ENCODE results near the gene NEUROG3. TPM values are rescaled to one million over a fixed set of nuclear protein-coding genes. Genes with fewer than 3 reads are reported as not detected.

Gene NEUROG3
- total RNA-seq, 1 donor from 2014 or later = not detected

- H3K36me3 Mint-ChIP-seq (ENCODE audit: low read depth) = no peaks in the 10 kb centered on the region
- no peak overlapping the region for H3K27ac Mint-ChIP-seq
- peaks cover 5% of the 10 kb centered on the region for H3K4me1 Mint-ChIP-seq (ENCODE audit: low read depth)
- H3K4me3 Mint-ChIP-seq = no peak overlapping the region
- intact Hi-C loops (cut with micrococcal nuclease) = no loop called here
- peaks cover 54% of the 10 kb centered on the region for H3K27me3 Mint-ChIP-seq (ENCODE audit: insufficient read depth)
- no peak for DNase-seq (ENCODE audit: low spot score)
- no peaks in the 10 kb centered on the region for H3K9me3 Mint-ChIP-seq
Observed at GRCh38 chr10:69579464-69580060, 6.3 kb upstream of the NEUROG3 start.

GRCh38 chr10:69578508-69578991 lies 5.3 kb upstream of the NEUROG3 start:
- H3K4me3 Mint-ChIP-seq = no peak overlapping the region
- DNase-seq (ENCODE audit: low spot score) = no peak
- H3K27ac Mint-ChIP-seq = no peak overlapping the region
- intact Hi-C loops (cut with micrococcal nuclease) = no loop called here
- H3K4me1 Mint-ChIP-seq (ENCODE audit: low read depth) = peaks cover 7% of the 10 kb centered on the region
- H3K9me3 Mint-ChIP-seq = no peaks in the 10 kb centered on the region
- no peaks in the 10 kb centered on the region for H3K36me3 Mint-ChIP-seq (ENCODE audit: low read depth)
- H3K27me3 Mint-ChIP-seq (ENCODE audit: insufficient read depth) = peaks cover 64% of the 10 kb centered on the region

- Mint-ChIP-seq H3K27me3 (ENCODE audit: insufficient read depth) (peaks cover 70% of the 10 kb centered on the region), H3K27ac (no peak overlapping the region), H3K4me1 (ENCODE audit: low read depth) (peaks cover 7% of the 10 kb centered on the region), H3K9me3 (no peaks in the 10 kb centered on the region), H3K36me3 (ENCODE audit: low read depth) (no peaks in the 10 kb centered on the region), H3K4me3 (no peak overlapping the region)
- DNase-seq (ENCODE audit: low spot score) = no peak
- intact Hi-C loops (cut with micrococcal nuclease) = no loop called here
Observed at GRCh38 chr10:69577268-69578232, 4.3 kb upstream of the NEUROG3 start.

GRCh38 chr10:69576334-69577011 lies 3.3 kb upstream of the NEUROG3 start:
- H3K9me3 Mint-ChIP-seq = no peaks in the 10 kb centered on the region
- no peak overlapping the region for H3K27ac Mint-ChIP-seq
- intact Hi-C loops (cut with micrococcal nuclease) = no loop called here
- peaks cover 78% of the 10 kb centered on the region for H3K27me3 Mint-ChIP-seq (ENCODE audit: insufficient read depth)
- no peak for DNase-seq (ENCODE audit: low spot score)
- H3K4me1 Mint-ChIP-seq (ENCODE audit: low read depth) = peaks cover 12% of the 10 kb centered on the region
- H3K36me3 Mint-ChIP-seq (ENCODE audit: low read depth) = no peaks in the 10 kb centered on the region
- H3K4me3 Mint-ChIP-seq = no peak overlapping the region

GRCh38 chr10:69575164-69575722 lies 2.0 kb upstream of the NEUROG3 start:
- no peak for DNase-seq (ENCODE audit: low spot score)
- Mint-ChIP-seq H3K9me3 (no peaks in the 10 kb centered on the region), H3K4me1 (ENCODE audit: low read depth) (peaks cover 13% of the 10 kb centered on the region), H3K36me3 (ENCODE audit: low read depth) (no peaks in the 10 kb centered on the region), H3K4me3 (no peak overlapping the region), H3K27me3 (ENCODE audit: insufficient read depth) (peaks cover 88% of the 10 kb centered on the region), H3K27ac (no peak overlapping the region)
- intact Hi-C loops (cut with micrococcal nuclease) = no loop called here

- H3K9me3 Mint-ChIP-seq = no peaks in the 10 kb centered on the region
- peaks cover 13% of the 10 kb centered on the region for H3K4me1 Mint-ChIP-seq (ENCODE audit: low read depth)
- H3K4me3 Mint-ChIP-seq = no peak overlapping the region
- H3K36me3 Mint-ChIP-seq (ENCODE audit: low read depth) = no peaks in the 10 kb centered on the region
- no peak for DNase-seq (ENCODE audit: low spot score)
- H3K27me3 Mint-ChIP-seq (ENCODE audit: insufficient read depth) = peaks cover 88% of the 10 kb centered on the region
- intact Hi-C loops (cut with micrococcal nuclease) = loop anchor here (5.0 kb wide), 1 partner anchor 478 kb away; the partner anchor contains the start of gene MACROH2A2
- no peak overlapping the region for H3K27ac Mint-ChIP-seq
Observed at GRCh38 chr10:69574571-69574978, 1.4 kb upstream of the NEUROG3 start.

GRCh38 chr10:69572159-69573055 lies 815 bp downstream of the NEUROG3 start:
- no peaks in the 10 kb centered on the region for H3K9me3 Mint-ChIP-seq
- peaks cover 13% of the 10 kb centered on the region for H3K4me1 Mint-ChIP-seq (ENCODE audit: low read depth)
- intact Hi-C loops (cut with micrococcal nuclease) = loop anchor here (5.0 kb wide), 1 partner anchor 480 kb away; the partner anchor contains the start of gene MACROH2A2
- peak overlapping the region; percentile 33 for H3K4me3 Mint-ChIP-seq
- H3K36me3 Mint-ChIP-seq (ENCODE audit: low read depth) = no peaks in the 10 kb centered on the region
- no peak for DNase-seq (ENCODE audit: low spot score)
- peaks cover 87% of the 10 kb centered on the region for H3K27me3 Mint-ChIP-seq (ENCODE audit: insufficient read depth)
- H3K27ac Mint-ChIP-seq = no peak overlapping the region

- no peak for DNase-seq (ENCODE audit: low spot score)
- peaks cover 81% of the 10 kb centered on the region for H3K27me3 Mint-ChIP-seq (ENCODE audit: insufficient read depth)
- H3K27ac Mint-ChIP-seq = peak overlapping the region; percentile 31
- peaks cover 13% of the 10 kb centered on the region for H3K4me1 Mint-ChIP-seq (ENCODE audit: low read depth)
- H3K36me3 Mint-ChIP-seq (ENCODE audit: low read depth) = no peaks in the 10 kb centered on the region
- intact Hi-C loops (cut with micrococcal nuclease) = loop anchor here (5.0 kb wide), 1 partner anchor 481 kb away; the partner anchor contains the start of gene MACROH2A2
- H3K9me3 Mint-ChIP-seq = no peaks in the 10 kb centered on the region
- no peak overlapping the region for H3K4me3 Mint-ChIP-seq
Observed at GRCh38 chr10:69571618-69572158, 1.5 kb downstream of the NEUROG3 start.

GRCh38 chr10:69570050-69570816 lies 3.0 kb downstream of the NEUROG3 start:
- Mint-ChIP-seq H3K4me3 (no peak overlapping the region), H3K4me1 (ENCODE audit: low read depth) (peaks cover 13% of the 10 kb centered on the region), H3K36me3 (ENCODE audit: low read depth) (no peaks in the 10 kb centered on the region), H3K9me3 (no peaks in the 10 kb centered on the region), H3K27me3 (ENCODE audit: insufficient read depth) (peaks cover 70% of the 10 kb centered on the region), H3K27ac (no peak overlapping the region)
- intact Hi-C loops (cut with micrococcal nuclease) = loop anchor here (5.0 kb wide), 1 partner anchor 482 kb away; the partner anchor contains the start of gene MACROH2A2
- DNase-seq (ENCODE audit: low spot score) = no peak

GRCh38 chr10:69569396-69569934 lies 3.8 kb downstream of the NEUROG3 start:
- no peaks in the 10 kb centered on the region for H3K36me3 Mint-ChIP-seq (ENCODE audit: low read depth)
- DNase-seq (ENCODE audit: low spot score) = no peak
- H3K9me3 Mint-ChIP-seq = no peaks in the 10 kb centered on the region
- peaks cover 63% of the 10 kb centered on the region for H3K27me3 Mint-ChIP-seq (ENCODE audit: insufficient read depth)
- no peak overlapping the region for H3K27ac Mint-ChIP-seq
- H3K4me1 Mint-ChIP-seq (ENCODE audit: low read depth) = peaks cover 7% of the 10 kb centered on the region
- intact Hi-C loops (cut with micrococcal nuclease) = no loop called here
- H3K4me3 Mint-ChIP-seq = no peak overlapping the region

Data from activated T-helper 1 cell treated with anti-CD3 and anti-CD28 coated beads, Interleukin-12 subunit alpha, Interleukin-12 subunit beta, Interleukin-2, Interleukin-4 antibody, amounts not matched to agents 30 ng/mL and 10 ng/mL and 1 ng/mL, durations not matched to agents 14 hours and 24 hours and 36 hours (primary cell).